Measurements from ENCODE around the gene FOXO3B.
"Not testable (repeated sequence)": the region's sequence is repeated elsewhere in the genome, so short reads cannot be mapped to it uniquely, and the experiment has no call there.

The FOXO3B gene

GRCh38 chr17:18681767-18682571, at the start of gene FOXO3B:
FOXO3B (minus strand) TSS chr17:18682314; CDS start chr17:18681651, 663 bp downstream.
- H3K9me3 ChIP-seq (ENCODE audit: control insufficient read depth, insufficient read depth, low read length); H3K4me1 ChIP-seq (ENCODE audit: control insufficient read depth, insufficient read depth, low read length); H3K27me3 ChIP-seq (ENCODE audit: control insufficient read depth, insufficient read depth, low read length); H3K36me3 ChIP-seq (ENCODE audit: control insufficient read depth, insufficient read depth, low read length): not testable (repeated sequence)
- H3K4me3 ChIP-seq (ENCODE audit: low read depth, low read length): peak within 1 kb of the TSS; percentile 75
- H3K27ac ChIP-seq (ENCODE audit: low read depth, low read length): peak within 1 kb of the TSS; percentile 20
- H3K9ac ChIP-seq (ENCODE audit: low read depth, low read length): peak within 1 kb of the TSS; percentile 72

- not testable (repeated sequence) for H3K9ac ChIP-seq (ENCODE audit: low read depth, low read length); H3K36me3 ChIP-seq (ENCODE audit: control insufficient read depth, insufficient read depth, low read length); H3K4me3 ChIP-seq (ENCODE audit: low read depth, low read length); H3K4me1 ChIP-seq (ENCODE audit: control insufficient read depth, insufficient read depth, low read length); H3K9me3 ChIP-seq (ENCODE audit: control insufficient read depth, insufficient read depth, low read length); H3K27ac ChIP-seq (ENCODE audit: low read depth, low read length); H3K27me3 ChIP-seq (ENCODE audit: control insufficient read depth, insufficient read depth, low read length)
These were observed 41.4 kb upstream of the FOXO3B start for GRCh38 chr17:18723509-18723908.

- H3K27ac ChIP-seq (ENCODE audit: low read depth, low read length); H3K9me3 ChIP-seq (ENCODE audit: control insufficient read depth, insufficient read depth, low read length); H3K4me3 ChIP-seq (ENCODE audit: low read depth, low read length); H3K9ac ChIP-seq (ENCODE audit: low read depth, low read length); H3K27me3 ChIP-seq (ENCODE audit: control insufficient read depth, insufficient read depth, low read length); H3K36me3 ChIP-seq (ENCODE audit: control insufficient read depth, insufficient read depth, low read length); H3K4me1 ChIP-seq (ENCODE audit: control insufficient read depth, insufficient read depth, low read length): not testable (repeated sequence)
These were observed 40.5 kb upstream of the FOXO3B start for GRCh38 chr17:18722612-18723011.

GRCh38 chr17:18721775-18722547, 39.8 kb upstream of the FOXO3B start:
- H3K36me3 ChIP-seq (ENCODE audit: control insufficient read depth, insufficient read depth, low read length); H3K27ac ChIP-seq (ENCODE audit: low read depth, low read length); H3K4me1 ChIP-seq (ENCODE audit: control insufficient read depth, insufficient read depth, low read length); H3K4me3 ChIP-seq (ENCODE audit: low read depth, low read length); H3K9me3 ChIP-seq (ENCODE audit: control insufficient read depth, insufficient read depth, low read length); H3K27me3 ChIP-seq (ENCODE audit: control insufficient read depth, insufficient read depth, low read length); H3K9ac ChIP-seq (ENCODE audit: low read depth, low read length): not testable (repeated sequence)

- H3K4me3 ChIP-seq (ENCODE audit: low read depth, low read length); H3K36me3 ChIP-seq (ENCODE audit: control insufficient read depth, insufficient read depth, low read length); H3K9me3 ChIP-seq (ENCODE audit: control insufficient read depth, insufficient read depth, low read length); H3K9ac ChIP-seq (ENCODE audit: low read depth, low read length); H3K4me1 ChIP-seq (ENCODE audit: control insufficient read depth, insufficient read depth, low read length); H3K27me3 ChIP-seq (ENCODE audit: control insufficient read depth, insufficient read depth, low read length): not testable (repeated sequence)
- peak overlapping the region; percentile 75 for H3K27ac ChIP-seq (ENCODE audit: low read depth, low read length)
These were observed 37.5 kb upstream of the FOXO3B start for GRCh38 chr17:18719428-18720110.

GRCh38 chr17:18718643-18719427, 36.7 kb upstream of the FOXO3B start:
- not testable (repeated sequence) for H3K9me3 ChIP-seq (ENCODE audit: control insufficient read depth, insufficient read depth, low read length); H3K4me3 ChIP-seq (ENCODE audit: low read depth, low read length); H3K4me1 ChIP-seq (ENCODE audit: control insufficient read depth, insufficient read depth, low read length); H3K27me3 ChIP-seq (ENCODE audit: control insufficient read depth, insufficient read depth, low read length); H3K9ac ChIP-seq (ENCODE audit: low read depth, low read length); H3K36me3 ChIP-seq (ENCODE audit: control insufficient read depth, insufficient read depth, low read length)
- H3K27ac ChIP-seq (ENCODE audit: low read depth, low read length): peak overlapping the region; percentile 75

GRCh38 chr17:18712354-18712999, 30.4 kb upstream of the FOXO3B start:
- not testable (repeated sequence) for H3K27ac ChIP-seq (ENCODE audit: low read depth, low read length); H3K36me3 ChIP-seq (ENCODE audit: control insufficient read depth, insufficient read depth, low read length); H3K4me3 ChIP-seq (ENCODE audit: low read depth, low read length); H3K9me3 ChIP-seq (ENCODE audit: control insufficient read depth, insufficient read depth, low read length); H3K9ac ChIP-seq (ENCODE audit: low read depth, low read length); H3K27me3 ChIP-seq (ENCODE audit: control insufficient read depth, insufficient read depth, low read length); H3K4me1 ChIP-seq (ENCODE audit: control insufficient read depth, insufficient read depth, low read length)

- H3K4me3 ChIP-seq (ENCODE audit: low read depth, low read length); H3K27ac ChIP-seq (ENCODE audit: low read depth, low read length); H3K9me3 ChIP-seq (ENCODE audit: control insufficient read depth, insufficient read depth, low read length); H3K27me3 ChIP-seq (ENCODE audit: control insufficient read depth, insufficient read depth, low read length); H3K36me3 ChIP-seq (ENCODE audit: control insufficient read depth, insufficient read depth, low read length); H3K4me1 ChIP-seq (ENCODE audit: control insufficient read depth, insufficient read depth, low read length); H3K9ac ChIP-seq (ENCODE audit: low read depth, low read length): not testable (repeated sequence)
These were observed 26.1 kb upstream of the FOXO3B start for GRCh38 chr17:18708215-18708614.

- H3K4me3 ChIP-seq (ENCODE audit: low read depth, low read length); H3K4me1 ChIP-seq (ENCODE audit: control insufficient read depth, insufficient read depth, low read length); H3K9me3 ChIP-seq (ENCODE audit: control insufficient read depth, insufficient read depth, low read length); H3K9ac ChIP-seq (ENCODE audit: low read depth, low read length); H3K27me3 ChIP-seq (ENCODE audit: control insufficient read depth, insufficient read depth, low read length); H3K27ac ChIP-seq (ENCODE audit: low read depth, low read length); H3K36me3 ChIP-seq (ENCODE audit: control insufficient read depth, insufficient read depth, low read length): not testable (repeated sequence)
These were observed 23.8 kb upstream of the FOXO3B start for GRCh38 chr17:18705955-18706354.

- H3K4me3 ChIP-seq (ENCODE audit: low read depth, low read length): peak overlapping the region; percentile 71
- H3K4me1 ChIP-seq (ENCODE audit: control insufficient read depth, insufficient read depth, low read length); H3K9ac ChIP-seq (ENCODE audit: low read depth, low read length); H3K27ac ChIP-seq (ENCODE audit: low read depth, low read length); H3K27me3 ChIP-seq (ENCODE audit: control insufficient read depth, insufficient read depth, low read length); H3K9me3 ChIP-seq (ENCODE audit: control insufficient read depth, insufficient read depth, low read length); H3K36me3 ChIP-seq (ENCODE audit: control insufficient read depth, insufficient read depth, low read length): not testable (repeated sequence)
These were observed 16.5 kb upstream of the FOXO3B start for GRCh38 chr17:18698473-18699103.

Measured in HUES48 (cell line).